IMR-90 (cell line): ENCODE data around the gene PDK3. TPM values are rescaled to one million over a fixed set of nuclear protein-coding genes. Genes with fewer than 3 reads are reported as not detected.

ENCODE experiments used
- ATAC-seq: fragments of 200-7000 bp; cut with Tn5 transposase; 2 replicates; pipeline ENCODE4 v1.9.1; 2020; ENCODE audit warnings: low read depth, mild to moderate bottlenecking, moderate library complexity
- BruUV-seq: library from RNA; stranded (reverse); fragments of 400-500 nt; replicated peaks from 2 replicates; lab custom pipeline; 2021; lab: Mats Ljungman, UMichigan
- CTCF ChIA-PET: fragments of 300-600 bp; formaldehyde crosslinking; extraction: SDS; loops from one replicate; lab custom pipeline; 2021; ENCODE audit warnings: antibody characterized with exemption; lab: Yijun Ruan, JAX
- POLR2A ChIA-PET: fragments of 300-600 bp; sonication (Branson Sonifier 250); formaldehyde crosslinking; loops from one replicate; lab custom pipeline; 2022; ENCODE audit warnings: antibody characterized with exemption; ENCODE audit not compliant: unreplicated experiment; lab: Charles Lee
- DNase-seq: peaks from one replicate; pipeline ENCODE4 v3.0.0; 2013
- H2AFZ ChIP-seq: replicated peaks from 2 replicates; pipeline ENCODE3; 2013; ENCODE audit warnings: low read length, mild to moderate bottlenecking; ENCODE audit not compliant: poor library complexity
- H2AK5ac ChIP-seq: 2 replicates; pipeline ENCODE4 v1.6.1; 2013; ENCODE audit warnings: low read depth, low read length, inconsistent platforms
- H2AK9ac ChIP-seq: replicated peaks from 2 replicates; pipeline ENCODE3; 2013; ENCODE audit warnings: mild to moderate bottlenecking, low read depth, low read length, moderate library complexity; ENCODE audit not compliant: poor library complexity
- H2BK120ac ChIP-seq: 2 replicates; pipeline ENCODE4 v1.6.1; 2013; ENCODE audit warnings: low read depth, low read length, inconsistent platforms
- H2BK15ac ChIP-seq: 3 replicates; pipeline ENCODE4 v1.6.1; 2013; ENCODE audit warnings: low read depth, low read length, inconsistent platforms
- H2BK20ac ChIP-seq: 2 replicates; pipeline ENCODE4 v1.6.1; 2013; ENCODE audit warnings: low read depth, mild to moderate bottlenecking, inconsistent platforms, low read length, moderate library complexity
- H2BK5ac ChIP-seq: 2 replicates; pipeline ENCODE4 v1.6.1; 2013; ENCODE audit warnings: mild to moderate bottlenecking, low read depth, low read length, inconsistent platforms; ENCODE audit not compliant: poor library complexity, severe bottlenecking
- H3K14ac ChIP-seq: replicated peaks from 2 replicates; pipeline ENCODE4 v1.6.1; 2013; ENCODE audit warnings: low read depth, low read length, inconsistent platforms
- H3K18ac ChIP-seq: 2 replicates; pipeline ENCODE4 v1.6.1; 2013; ENCODE audit warnings: low read depth, low read length, control low read depth
- H3K23ac ChIP-seq: 2 replicates; pipeline ENCODE4 v1.6.1; 2013; ENCODE audit warnings: low read depth, low read length, inconsistent platforms
- H3K27ac ChIP-seq: 2 replicates; pipeline ENCODE4 v1.5.1; 2013; ENCODE audit warnings: mild to moderate bottlenecking, control low read depth, low read length; ENCODE audit not compliant: insufficient read depth
- H3K27me3 ChIP-seq: 2 replicates; pipeline ENCODE4 v1.6.1; 2013; ENCODE audit warnings: low read length; ENCODE audit not compliant: control insufficient read depth, insufficient read depth
- H3K36me3 ChIP-seq: 2 replicates; pipeline ENCODE4 v1.6.1; 2013; ENCODE audit warnings: low read length, mixed read lengths; ENCODE audit not compliant: control insufficient read depth, insufficient read depth
- H3K4ac ChIP-seq: 2 replicates; pipeline ENCODE4 v1.6.1; 2013; ENCODE audit warnings: low read depth, low read length, inconsistent platforms
- H3K4me1 ChIP-seq: 2 replicates; pipeline ENCODE4 v1.6.1; 2013; ENCODE audit warnings: low read length, mixed read lengths; ENCODE audit not compliant: control insufficient read depth, insufficient read depth
- H3K4me2 ChIP-seq: 2 replicates; pipeline ENCODE4 v1.6.1; 2013; ENCODE audit warnings: low read depth, mild to moderate bottlenecking, control low read depth, low read length, moderate library complexity
- H3K4me3 ChIP-seq: 2 replicates; pipeline ENCODE4 v1.5.1; 2013; ENCODE audit warnings: low read depth, mild to moderate bottlenecking, control low read depth, low read length, moderate library complexity; ENCODE audit not compliant: insufficient read depth
- H3K56ac ChIP-seq: 2 replicates; pipeline ENCODE4 v1.6.1; 2013; ENCODE audit warnings: low read length, inconsistent platforms; ENCODE audit not compliant: insufficient read depth; ENCODE audit errors: extremely low read depth
- H3K79me1 ChIP-seq, 2 experiments: 2 replicates each; pipeline ENCODE4 v1.6.1; 2013; ENCODE audit warnings: low read length in 2 of 2, inconsistent platforms in 1 of 2, low read depth in 1 of 2
- H3K9ac ChIP-seq: 2 replicates; pipeline ENCODE4 v1.6.1; 2013; ENCODE audit warnings: low read depth, low read length, control low read depth
- H3K9me1 ChIP-seq: 2 replicates; pipeline ENCODE4 v1.6.1; 2013; ENCODE audit warnings: low read length, inconsistent platforms; ENCODE audit not compliant: insufficient read depth
- H3K9me3 ChIP-seq: 2 replicates; pipeline ENCODE4 v1.6.1; 2013; ENCODE audit warnings: low read length; ENCODE audit not compliant: control insufficient read depth, insufficient read depth
- H4K20me1 ChIP-seq: 2 replicates; pipeline ENCODE4 v1.6.1; 2013; ENCODE audit warnings: low read length, inconsistent platforms; ENCODE audit not compliant: insufficient read depth
- H4K5ac ChIP-seq: 2 replicates; pipeline ENCODE4 v1.6.1; 2013; ENCODE audit warnings: mild to moderate bottlenecking, low read depth, low read length, control low read depth
- H4K8ac ChIP-seq, 2 experiments: 2 replicates each; pipeline ENCODE4 v1.6.1; 2013; ENCODE audit warnings: low read depth in 2 of 2, low read length in 2 of 2, control low read depth in 1 of 2, inconsistent platforms in 1 of 2
- H4K91ac ChIP-seq: 2 replicates; pipeline ENCODE4 v1.6.1; 2013; ENCODE audit warnings: low read depth, low read length, inconsistent platforms; ENCODE audit not compliant: insufficient read depth
- CEBPB ChIP-seq: IDR thresholded peaks from 2 replicates; pipeline ENCODE4 v1.6.1; 2012; ENCODE audit warnings: low read depth, low read length, improper control_type of control experiment
- FOS ChIP-seq: fragments of 150-350 bp; IDR thresholded peaks from 2 replicates; pipeline ENCODE4 v1.6.1; 2016; ENCODE audit warnings: low read depth, low read length
- MAZ ChIP-seq: IDR thresholded peaks from 2 replicates; pipeline ENCODE4 v1.6.1; 2012; ENCODE audit warnings: low read depth, mild to moderate bottlenecking, low read length, improper control_type of control experiment, moderate library complexity, borderline replicate concordance
- POLR2A ChIP-seq: IDR thresholded peaks from 2 replicates; pipeline ENCODE4 v1.6.1; 2012; ENCODE audit warnings: mild to moderate bottlenecking, low read depth, low read length
- RCOR1 ChIP-seq: IDR thresholded peaks from 2 replicates; pipeline ENCODE4 v1.6.1; 2012; ENCODE audit warnings: mild to moderate bottlenecking, low read length, improper control_type of control experiment; ENCODE audit not compliant: insufficient replicate concordance
- RFX5 ChIP-seq: IDR thresholded peaks from 2 replicates; pipeline ENCODE4 v1.8.0; 2012; ENCODE audit warnings: low read depth, mild to moderate bottlenecking, low read length, moderate library complexity
- SMC3 ChIP-seq: fragments of 150-350 bp; IDR thresholded peaks from 2 replicates; pipeline ENCODE4 v1.6.1; 2016; ENCODE audit warnings: low read depth, mild to moderate bottlenecking, antibody characterized with exemption, low read length, moderate library complexity
- WGBS, 2 experiments: methylation state at CpG; one replicate each; pipeline versions ENCODE4 v1.1.5 to v1.1.7; 2013; ENCODE audit warnings: missing lambda C conversion rate in 2 of 2; ENCODE audit not compliant: insufficient read length in 1 of 2; ENCODE audit errors: extremely low coverage in 2 of 2; 5-methylcytosine and 5-hydroxymethylcytosine counted together
- dilution Hi-C: fragments of 300-500 bp; cut with HindIII; formaldehyde crosslinking; loops from one replicate; pipeline ENCODE4 v1.14.3; 2018; ENCODE audit warnings: low sequenced_read_pairs; ENCODE audit not compliant: unreplicated experiment
- in situ Hi-C: fragments of 300-500 bp; cut with MboI; formaldehyde crosslinking; loops from 3 replicates; pipeline ENCODE4 v1.14.3; 2019; ENCODE audit warnings: low sequenced_read_pairs, inconsistent platforms, mixed read lengths
- intact Hi-C: fragments of 100-400 bp; cut with micrococcal nuclease; formaldehyde crosslinking; loops from 2 replicates; pipeline ENCODE4 v1.10.0; 2022
- polyA plus RNA-seq, 3 experiments: library from polyadenylated mRNA; depleted of rRNA; stranded (reverse); fragments of >200 nt; gene quantifications; 2 replicates each; pipeline ENCODE4 v1.2.3, GENCODE V29; 2012; ENCODE audit warnings: low replicate concordance in 1 of 3
- total RNA-seq: library from RNA; depleted of rRNA; stranded (reverse); fragments of >200 nt; gene quantifications from 2 replicates; pipeline ENCODE4 v1.2.3, GENCODE V29; 2012
- TF ChIP-seq, protein P1 (sequence below): fragments of 150-350 bp; IDR thresholded peaks from 2 replicates; pipeline ENCODE4 v1.6.1; 2017; ENCODE audit warnings: mild to moderate bottlenecking, antibody characterized with exemption, low read length, low read depth

The PDK3 gene
- total and polyA plus RNA-seq, 2 of the 4 experiments (the other 2 are of a cell fraction) = 2.3 to 4.8 TPM

DNA sequence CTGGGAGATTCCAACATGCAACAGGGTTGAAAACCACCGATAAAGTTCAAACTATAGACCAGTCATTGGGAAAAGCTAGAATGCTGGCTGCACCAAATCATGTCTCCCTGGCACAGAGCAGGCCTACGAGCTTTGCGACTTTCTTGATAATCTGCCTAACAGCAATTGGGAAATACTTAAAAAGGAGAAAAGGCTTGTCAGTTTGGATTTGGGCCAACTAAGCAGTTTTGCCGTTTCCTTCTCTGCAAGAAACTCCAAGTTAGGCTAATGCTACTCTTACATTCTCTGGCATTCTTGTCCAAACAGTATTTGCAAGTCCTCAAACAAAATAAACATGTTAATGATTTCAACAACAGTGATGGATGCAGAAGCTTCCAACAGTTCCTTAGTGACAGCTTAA, 87.9 kb downstream of the PDK3 start:
- Histone ChIP-seq H3K79me1 (no peaks in the 10 kb centered on the region), H2AK9ac (no peak overlapping the region), H2AFZ (no peak overlapping the region), H3K4me3 (no peak overlapping the region), H3K4me1 (no peaks in the 10 kb centered on the region), H2BK5ac (no peak overlapping the region), H3K9ac (no peak overlapping the region), H3K18ac (no peak overlapping the region), H2BK20ac (no peak overlapping the region), H2BK120ac (no peak overlapping the region), H3K14ac (no peak overlapping the region), H3K9me3 (no peaks in the 10 kb centered on the region), H4K20me1 (no peaks in the 10 kb centered on the region), H3K56ac (no peak overlapping the region), H3K27ac (no peak overlapping the region), H3K4ac (no peak overlapping the region), H4K5ac (no peak overlapping the region), H2AK5ac (no peak overlapping the region), H3K9me1 (no peaks in the 10 kb centered on the region), H3K4me2 (no peak overlapping the region), H3K23ac (no peak overlapping the region), H3K27me3 (peaks cover 8% of the 10 kb centered on the region; the same call in 1 of the 2 replicates), H2BK15ac (no peak overlapping the region), H3K36me3 (no peaks in the 10 kb centered on the region), H4K8ac (no peak overlapping the region), H4K91ac (no peak overlapping the region)
- no peak for DNase-seq
- intact Hi-C loops (no loop called here), in situ Hi-C loops (no loop called here), dilution Hi-C loops (no loop called here)
- CTCF ChIA-PET = no interaction called here
- POLR2A ChIA-PET = no interaction called here
- ATAC-seq = no peak
- no peak for TF ChIP-seq CEBPB
- TF ChIP-seq FOS = no peak
- TF ChIP-seq RFX5 = no peak
- TF ChIP-seq, protein P1, sequence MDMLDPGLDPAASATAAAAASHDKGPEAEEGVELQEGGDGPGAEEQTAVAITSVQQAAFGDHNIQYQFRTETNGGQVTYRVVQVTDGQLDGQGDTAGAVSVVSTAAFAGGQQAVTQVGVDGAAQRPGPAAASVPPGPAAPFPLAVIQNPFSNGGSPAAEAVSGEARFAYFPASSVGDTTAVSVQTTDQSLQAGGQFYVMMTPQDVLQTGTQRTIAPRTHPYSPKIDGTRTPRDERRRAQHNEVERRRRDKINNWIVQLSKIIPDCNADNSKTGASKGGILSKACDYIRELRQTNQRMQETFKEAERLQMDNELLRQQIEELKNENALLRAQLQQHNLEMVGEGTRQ = no peak
- no peak for TF ChIP-seq POLR2A
- TF ChIP-seq MAZ = no peak
- no peak for TF ChIP-seq SMC3
- TF ChIP-seq RCOR1 = no peak
- BruUV-seq = no TSS peak
- WGBS, 2 experiments = no CpG with 5 or more reads among the region's 4 CpGs
